GM23338 (cell line): ENCODE data around the gene ME2.

Experiments
- CTCF ChIP-seq, 2 experiments: fragments of 200-600 bp in 1 of 2; sonication (generic) in 1 of 2; conservative IDR thresholded peaks; 2 replicates each; pipeline versions ENCODE4 v1.5.1 to v1.6.1; 2016 to 2017; ENCODE audit warnings: antibody characterized with exemption in 2 of 2, low read depth in 2 of 2, mild to moderate bottlenecking in 2 of 2, moderate library complexity in 1 of 2
- ETS1 ChIP-seq: IDR thresholded peaks from 2 replicates; pipeline ENCODE4 v1.6.1; 2016; ENCODE audit warnings: antibody characterized with exemption
- EZH2 ChIP-seq: fragments of 200-600 bp; sonication (generic); IDR thresholded peaks from one replicate; pipeline ENCODE4 v1.8.0; 2017; ENCODE audit warnings: antibody characterized with exemption, mild to moderate bottlenecking, low read depth; ENCODE audit not compliant: unreplicated experiment
- JUNB ChIP-seq: IDR thresholded peaks from one replicate; pipeline ENCODE4 v1.6.1; 2016; ENCODE audit warnings: antibody characterized with exemption; ENCODE audit not compliant: unreplicated experiment
- POLR2AphosphoS5 ChIP-seq: IDR thresholded peaks from 2 replicates; pipeline ENCODE4 v1.6.1; 2016; ENCODE audit warnings: antibody characterized with exemption, low read depth
- REST ChIP-seq: IDR thresholded peaks from one replicate; pipeline ENCODE4 v1.6.1; 2018; ENCODE audit warnings: antibody characterized with exemption; ENCODE audit not compliant: unreplicated experiment

GRCh38 chr18:50950626-50951025, 71.7 kb downstream of the ME2 start:
- no peak for TF ChIP-seq CTCF (conservative IDR thresholded peaks at IDR 0.05; ENCODE audit: low read depth in 2 of 2)
- TF ChIP-seq JUNB: no peak
- no peak for TF ChIP-seq ETS1
- no peak for TF ChIP-seq REST
- no peak for TF ChIP-seq POLR2AphosphoS5
- TF ChIP-seq EZH2: no peak
